Effector memory CD4-positive, alpha-beta T cell (primary cell): Measurements from ENCODE around the gene IL27RA.

ENCODE experiments used
- DNase-seq, 3 donors: peaks; one replicate each; pipeline ENCODE4 v3.0.0-alpha.2; 2020
- H3K27ac ChIP-seq: 2 replicates; pipeline ENCODE4 v1.7.0; 2013; ENCODE audit warnings: mild to moderate bottlenecking, low read length, moderate library complexity; ENCODE audit not compliant: insufficient read depth, poor library complexity, severe bottlenecking
- H3K27me3 ChIP-seq: replicated peaks from 2 replicates; pipeline ENCODE4 v1.7.0; 2013; ENCODE audit warnings: mild to moderate bottlenecking, low read length; ENCODE audit not compliant: insufficient read depth, control insufficient read depth, poor library complexity, severe bottlenecking
- H3K36me3 ChIP-seq: 2 replicates; pipeline ENCODE4 v1.7.0; 2013; ENCODE audit warnings: mild to moderate bottlenecking, low read length, moderate library complexity; ENCODE audit not compliant: control insufficient read depth, insufficient read depth
- H3K4me1 ChIP-seq: 2 replicates; pipeline ENCODE4 v1.7.0; 2013; ENCODE audit warnings: low read length, mild to moderate bottlenecking; ENCODE audit not compliant: control insufficient read depth, insufficient read depth, poor library complexity, severe bottlenecking
- H3K4me3 ChIP-seq: 2 replicates; pipeline ENCODE4 v1.7.0; 2013; ENCODE audit warnings: low read length, low read depth, mild to moderate bottlenecking; ENCODE audit not compliant: insufficient read depth, poor library complexity, severe bottlenecking
- H3K9me3 ChIP-seq: 2 replicates; pipeline ENCODE4 v1.7.0; 2013; ENCODE audit warnings: mild to moderate bottlenecking, low read length, moderate library complexity; ENCODE audit not compliant: control insufficient read depth

The IL27RA gene

GRCh38 chr19:14056069-14056666, 24.6 kb downstream of the IL27RA start:
- H3K4me1 ChIP-seq, result peaks cover 20% of the 10 kb centered on the region
- no peak overlapping the region for H3K27ac ChIP-seq
- no peaks in the 10 kb centered on the region for H3K9me3 ChIP-seq
- H3K4me3 ChIP-seq, result no peak overlapping the region
- H3K36me3 ChIP-seq, result peaks cover 19% of the 10 kb centered on the region
- peaks cover 13% of the 10 kb centered on the region for H3K27me3 ChIP-seq
- no peak for DNase-seq

- Histone ChIP-seq H3K27me3 (peaks cover 13% of the 10 kb centered on the region), H3K9me3 (no peaks in the 10 kb centered on the region), H3K27ac (no peak overlapping the region), H3K36me3 (peaks cover 14% of the 10 kb centered on the region), H3K4me1 (peaks cover 20% of the 10 kb centered on the region), H3K4me3 (peak overlapping the region; percentile 42)
- no peak for DNase-seq
Measured at GRCh38 chr19:14056741-14057356, 25.3 kb downstream of the IL27RA start.

- Histone ChIP-seq H3K27ac (no peak overlapping the region), H3K27me3 (peaks cover 13% of the 10 kb centered on the region), H3K36me3 (no peaks in the 10 kb centered on the region), H3K4me3 (peak overlapping the region; percentile 28), H3K4me1 (peaks cover 20% of the 10 kb centered on the region), H3K9me3 (no peaks in the 10 kb centered on the region)
- DNase-seq, result no peak
Measured at GRCh38 chr19:14058182-14059092, 26.9 kb downstream of the IL27RA start.

GRCh38 chr19:14059093-14059480, 27.5 kb downstream of the IL27RA start:
- Histone ChIP-seq H3K4me3 (no peak overlapping the region), H3K36me3 (no peaks in the 10 kb centered on the region), H3K27ac (no peak overlapping the region), H3K4me1 (peaks cover 20% of the 10 kb centered on the region), H3K27me3 (peaks cover 13% of the 10 kb centered on the region), H3K9me3 (no peaks in the 10 kb centered on the region)
- peak in 1 of 3 donors; percentile 28 for DNase-seq

GRCh38 chr19:14059652-14060155, 28.1 kb downstream of the IL27RA start:
- Histone ChIP-seq H3K9me3 (no peaks in the 10 kb centered on the region), H3K27ac (no peak overlapping the region), H3K36me3 (no peaks in the 10 kb centered on the region), H3K4me3 (no peak overlapping the region), H3K4me1 (peaks cover 20% of the 10 kb centered on the region), H3K27me3 (peaks cover 13% of the 10 kb centered on the region)
- DNase-seq, result no peak

GRCh38 chr19:14061081-14061749, 29.7 kb downstream of the IL27RA start:
- no peak overlapping the region for H3K4me3 ChIP-seq
- peaks cover 20% of the 10 kb centered on the region for H3K4me1 ChIP-seq
- no peak overlapping the region for H3K27ac ChIP-seq
- peaks cover 13% of the 10 kb centered on the region for H3K27me3 ChIP-seq
- no peaks in the 10 kb centered on the region for H3K9me3 ChIP-seq
- DNase-seq, result no peak
- no peaks in the 10 kb centered on the region for H3K36me3 ChIP-seq

- no peak for DNase-seq
- H3K9me3 ChIP-seq, result no peaks in the 10 kb centered on the region
- H3K4me1 ChIP-seq, result peaks cover 20% of the 10 kb centered on the region
- no peaks in the 10 kb centered on the region for H3K36me3 ChIP-seq
- H3K27ac ChIP-seq, result no peak within 1 kb of the TSS
- no peak within 1 kb of the TSS for H3K4me3 ChIP-seq
- H3K27me3 ChIP-seq, result peaks cover 13% of the 10 kb centered on the region
Measured at GRCh38 chr19:14061751-14062557, 30.4 kb downstream of the IL27RA start, which contains the start of gene PALM3. Gene PALM3, minus strand, starts transcription at chr19:14062076. Its CDS starts 96 bp downstream, at chr19:14061980.

- Histone ChIP-seq H3K27me3 (peaks cover 13% of the 10 kb centered on the region), H3K36me3 (no peaks in the 10 kb centered on the region), H3K9me3 (no peaks in the 10 kb centered on the region), H3K4me1 (peaks cover 15% of the 10 kb centered on the region), H3K27ac (no peak overlapping the region), H3K4me3 (no peak overlapping the region)
- DNase-seq, result no peak
Measured at GRCh38 chr19:14062558-14062855, 30.9 kb downstream of the IL27RA start.

GRCh38 chr19:14063105-14063504, 31.5 kb downstream of the IL27RA start:
- Histone ChIP-seq H3K4me1 (peaks cover 10% of the 10 kb centered on the region), H3K36me3 (no peaks in the 10 kb centered on the region), H3K27ac (no peak overlapping the region), H3K27me3 (peaks cover 13% of the 10 kb centered on the region), H3K4me3 (no peak overlapping the region), H3K9me3 (no peaks in the 10 kb centered on the region)
- DNase-seq, result no peak
